CD4-positive, alpha-beta T cell treated with Interleukin-21 for 1 hour (primary cell): ENCODE measurements around the gene TNP1.

ENCODE experiments used
- DNase-seq: peaks from one replicate; pipeline ENCODE4 v3.0.0-alpha.2; 2020

The TNP1 gene, protein sequence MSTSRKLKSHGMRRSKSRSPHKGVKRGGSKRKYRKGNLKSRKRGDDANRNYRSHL

DNA sequence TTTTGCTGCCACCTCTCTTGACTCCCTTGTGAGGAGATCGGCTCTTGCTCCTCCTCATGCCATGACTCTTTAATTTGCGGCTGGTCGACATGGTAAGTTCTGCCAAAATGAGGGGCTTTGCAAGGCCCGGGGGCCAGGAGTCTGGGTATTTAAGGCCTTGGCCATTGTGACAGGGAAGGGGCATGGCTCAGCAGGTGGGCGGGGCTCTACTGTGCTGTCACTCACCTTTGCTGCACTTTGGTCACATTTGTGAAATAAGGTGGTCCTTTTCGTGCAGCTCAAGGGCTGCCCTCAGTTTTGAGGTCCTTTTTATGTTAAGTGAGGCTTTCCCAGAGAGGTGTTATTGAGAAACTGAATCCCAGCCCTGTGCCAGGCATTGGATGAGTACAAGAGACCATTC, at the start of gene TNP1:
Gene TNP1 (minus strand): TSS at position 121 of the 400 bp plus-strand sequence. CDS start 30 bp downstream, at position 91.
- no peak for DNase-seq

DNA sequence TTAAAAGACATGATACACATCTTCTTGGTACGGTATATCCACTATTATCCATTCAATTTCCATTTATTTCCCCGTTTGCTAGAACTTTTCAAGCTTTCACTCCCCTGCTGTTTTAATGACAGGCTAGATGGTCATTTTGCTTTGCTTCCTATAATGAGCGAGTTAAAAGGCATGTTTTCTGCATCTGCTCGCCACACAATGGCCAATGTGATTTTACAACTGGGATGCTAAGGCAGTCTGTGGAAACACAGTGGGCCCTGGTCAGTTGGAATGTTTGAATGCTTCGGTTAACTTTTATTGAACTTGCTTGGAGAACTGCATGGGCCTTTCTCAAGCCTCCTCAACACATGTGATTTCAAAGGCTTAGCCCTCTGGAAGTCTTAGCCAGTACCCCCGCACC, 48.4 kb upstream of the TNP1 start:
- no peak for DNase-seq

DNA sequence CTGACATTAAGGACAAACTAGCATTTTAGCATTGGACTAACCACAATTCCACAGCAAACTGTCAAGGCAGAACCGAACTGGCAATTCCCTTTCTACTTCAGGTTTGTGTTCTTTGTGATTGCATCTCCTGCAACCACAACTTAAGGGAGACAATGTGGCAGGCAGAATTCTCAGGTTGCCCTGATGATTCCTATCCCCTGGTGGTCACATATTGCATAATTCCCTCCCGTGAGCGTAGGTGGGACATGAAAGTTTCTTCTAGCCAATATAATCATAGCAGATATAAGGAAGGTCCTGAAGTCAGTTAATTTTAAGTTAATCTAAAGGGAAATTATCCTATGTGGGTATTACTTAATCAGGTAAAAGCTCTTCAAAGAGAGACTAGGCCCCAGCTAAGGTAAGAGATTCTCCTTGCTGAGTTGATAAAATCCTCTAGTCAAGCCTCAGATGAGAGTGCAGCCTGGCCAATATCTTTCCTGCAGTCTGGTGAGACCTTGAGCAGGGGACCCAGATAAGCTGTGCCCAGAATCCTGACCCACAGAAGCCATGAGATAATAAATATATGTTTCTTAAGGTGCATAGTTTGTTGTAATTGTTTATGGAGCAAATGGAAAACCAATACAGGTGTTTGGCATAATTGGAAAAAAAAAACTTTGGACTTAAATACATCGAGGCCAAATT, 45.9 kb upstream of the TNP1 start:
- no peak for DNase-seq

DNA sequence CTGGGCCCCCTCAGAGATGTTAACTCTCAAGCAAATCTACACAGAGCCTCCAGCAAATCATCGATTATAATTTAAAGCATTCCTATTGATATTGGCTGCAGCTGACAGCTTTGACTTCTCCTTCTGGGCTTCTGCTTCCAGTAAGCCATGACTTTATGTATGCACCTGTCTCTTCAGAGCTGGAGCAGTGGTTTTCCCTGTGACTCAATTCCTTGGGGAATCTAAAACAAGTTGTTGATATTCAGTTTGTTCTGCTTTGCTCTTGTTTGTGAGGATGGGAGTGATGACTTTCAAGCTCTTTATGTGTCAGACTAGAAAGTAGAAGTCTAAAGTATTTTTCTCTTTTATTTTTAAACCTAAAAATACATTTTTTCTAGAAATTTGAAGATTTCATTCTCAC, 45.1 kb upstream of the TNP1 start:
- DNase-seq = no peak

DNA sequence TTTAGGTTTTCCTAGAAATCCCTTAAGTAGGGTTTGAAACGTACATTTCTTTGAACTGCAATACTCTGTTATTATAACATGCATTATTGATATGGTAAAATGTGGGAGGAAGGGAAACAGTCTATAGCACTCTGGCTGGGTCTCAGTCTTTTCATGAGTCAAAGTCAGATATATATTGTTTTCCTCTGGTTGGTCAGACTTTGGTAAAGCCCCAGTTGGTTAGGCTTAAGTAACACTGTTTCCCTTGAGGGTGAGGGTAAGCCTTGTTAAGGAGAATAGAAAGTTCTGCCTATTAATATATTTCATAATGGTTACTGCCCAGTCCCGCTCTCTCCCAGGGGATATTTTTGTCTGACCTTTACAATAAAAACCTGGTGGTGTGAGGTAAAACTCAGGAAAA, 44.7 kb upstream of the TNP1 start:
- no peak for DNase-seq

DNA sequence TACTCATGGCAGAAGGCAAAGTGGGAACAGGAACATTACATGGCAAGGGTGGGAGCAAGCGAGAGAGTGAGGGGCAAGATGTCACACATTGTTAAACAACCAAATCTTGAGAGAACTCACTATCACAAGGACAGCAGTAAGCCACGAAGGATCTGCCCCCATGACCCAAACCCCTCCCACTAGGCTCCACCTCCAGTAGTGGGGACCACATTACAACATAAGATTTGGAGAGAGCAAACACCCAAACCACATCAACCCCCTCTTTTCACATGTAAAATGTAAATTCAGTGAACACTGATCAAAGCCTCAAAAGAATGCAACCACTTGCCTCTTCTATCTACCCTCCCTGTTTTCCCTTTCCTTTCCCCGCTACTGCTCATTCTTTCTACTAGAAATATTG, 43.6 kb upstream of the TNP1 start:
- no peak for DNase-seq

DNA sequence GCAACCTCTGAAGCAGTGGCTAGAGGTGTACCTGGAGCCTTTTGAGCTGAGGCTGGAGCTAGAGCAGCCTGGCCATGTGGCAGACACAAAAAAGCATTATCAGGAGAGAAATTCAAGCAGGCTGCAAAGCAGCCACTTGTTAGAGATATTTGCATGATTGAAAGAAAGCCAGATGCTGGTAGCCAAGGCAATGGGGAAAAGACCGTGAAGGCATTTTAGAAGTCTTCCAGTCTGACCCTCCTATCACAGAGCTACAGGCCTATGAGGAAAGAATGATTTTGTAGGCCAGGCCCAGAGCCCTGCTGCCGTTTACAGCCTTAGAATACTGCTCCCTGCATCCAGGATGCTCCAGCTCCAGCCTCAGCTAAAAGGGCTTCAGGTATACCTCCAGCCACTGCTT, 41.4 kb upstream of the TNP1 start:
- DNase-seq = no peak

DNA sequence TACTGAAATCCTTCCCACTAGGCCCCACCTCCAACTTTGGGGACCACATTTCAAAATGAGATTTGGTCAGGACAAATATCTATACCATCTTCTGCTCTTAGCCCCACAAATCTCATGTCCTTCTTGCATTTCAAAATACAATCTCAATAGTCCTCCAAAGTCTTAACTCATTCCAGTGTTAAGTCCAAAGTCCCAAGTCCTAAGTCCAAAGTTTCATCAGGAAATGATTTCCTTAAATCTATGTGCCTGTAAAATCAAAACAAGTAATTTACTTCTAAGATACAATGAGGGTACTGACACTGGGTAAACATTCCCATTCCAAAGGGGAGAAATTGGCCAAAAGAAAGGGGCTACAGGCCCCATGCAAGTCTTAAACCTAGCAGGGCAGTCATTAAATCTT, 40.5 kb upstream of the TNP1 start:
- no peak for DNase-seq

DNA sequence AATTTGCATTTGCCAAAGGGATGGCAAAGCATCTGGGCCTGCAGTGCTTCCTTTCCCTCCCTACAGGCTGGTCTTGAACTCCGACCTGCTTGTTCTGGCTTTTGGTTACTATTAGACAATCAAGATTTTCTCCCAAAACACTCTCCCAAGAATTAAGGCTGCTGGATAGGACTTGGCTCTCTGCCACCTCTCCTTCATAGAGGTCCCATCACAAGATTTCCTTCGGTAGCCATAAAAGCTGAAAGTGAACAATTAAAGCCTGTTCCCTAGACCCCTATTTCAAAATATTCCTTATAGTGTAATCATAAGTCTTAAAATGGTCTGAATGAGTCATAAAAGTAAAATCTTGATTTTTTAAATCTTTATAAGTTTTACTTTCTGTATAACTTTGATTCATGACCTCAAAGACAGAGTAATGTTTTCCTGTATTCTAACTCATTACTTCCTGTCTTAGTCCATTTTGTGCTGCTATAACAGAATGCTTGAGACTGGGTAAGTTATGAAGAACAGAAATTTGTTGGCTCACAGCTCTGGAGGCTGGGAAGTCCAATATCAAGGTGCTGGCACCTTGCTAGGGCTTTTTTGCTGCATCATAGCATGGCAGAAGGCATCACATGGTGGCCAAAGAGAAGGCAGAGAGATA, 37.8 kb upstream of the TNP1 start:
- no peak for DNase-seq

DNA sequence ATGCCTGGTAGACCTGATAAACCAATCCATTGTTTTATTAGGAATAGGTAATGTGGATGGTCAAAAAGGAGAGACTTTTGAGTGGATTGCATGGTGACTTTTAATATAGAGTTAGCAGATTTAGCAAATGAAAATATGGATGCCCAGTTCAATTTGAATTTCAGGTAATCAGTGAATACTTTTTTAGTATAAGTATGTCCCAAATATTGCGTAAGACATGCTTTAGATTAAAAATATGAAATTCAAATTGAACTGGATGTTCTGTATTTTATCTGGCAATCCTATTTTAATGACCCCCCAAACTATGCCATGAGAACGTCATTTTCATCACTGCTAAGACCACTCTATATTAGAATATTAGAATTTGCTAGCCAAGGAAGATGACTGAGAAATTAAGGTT, 30.3 kb upstream of the TNP1 start:
- DNase-seq = no peak

DNA sequence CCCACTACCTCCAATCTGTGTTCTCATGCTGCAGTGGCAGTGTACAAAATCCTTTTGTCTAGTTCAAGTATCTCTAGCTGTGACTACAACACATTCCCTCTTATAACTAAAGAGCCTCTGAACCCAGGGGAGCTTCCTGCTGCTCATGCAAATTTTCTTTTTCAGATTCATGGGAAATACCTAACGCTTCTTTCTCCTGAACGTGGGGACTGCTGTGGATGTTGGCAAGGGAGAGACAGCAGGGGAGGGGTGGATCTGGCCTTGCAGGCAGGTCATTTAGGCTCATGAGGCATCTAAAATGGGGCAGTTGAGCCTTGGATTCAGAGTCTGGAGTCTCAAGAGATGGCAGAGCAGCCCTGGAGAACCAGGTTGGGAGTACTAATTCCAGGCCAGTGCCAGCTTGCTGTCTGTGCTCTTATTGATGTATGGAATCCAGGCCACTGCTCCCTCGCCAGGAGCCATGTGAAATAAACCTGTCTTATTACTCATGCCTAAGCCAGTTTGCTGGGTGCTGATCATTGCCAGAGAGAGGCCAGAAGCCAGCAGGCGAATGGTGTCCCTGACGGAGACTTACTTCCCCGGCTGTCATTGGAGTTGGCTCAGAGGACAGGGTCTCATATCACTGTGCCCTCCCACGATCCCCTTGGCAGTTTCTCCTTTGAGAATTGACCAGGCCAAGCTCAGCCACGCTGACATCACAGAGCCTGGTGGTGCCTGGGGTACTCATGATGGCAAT, 29.2 kb upstream of the TNP1 start:
- no peak for DNase-seq

DNA sequence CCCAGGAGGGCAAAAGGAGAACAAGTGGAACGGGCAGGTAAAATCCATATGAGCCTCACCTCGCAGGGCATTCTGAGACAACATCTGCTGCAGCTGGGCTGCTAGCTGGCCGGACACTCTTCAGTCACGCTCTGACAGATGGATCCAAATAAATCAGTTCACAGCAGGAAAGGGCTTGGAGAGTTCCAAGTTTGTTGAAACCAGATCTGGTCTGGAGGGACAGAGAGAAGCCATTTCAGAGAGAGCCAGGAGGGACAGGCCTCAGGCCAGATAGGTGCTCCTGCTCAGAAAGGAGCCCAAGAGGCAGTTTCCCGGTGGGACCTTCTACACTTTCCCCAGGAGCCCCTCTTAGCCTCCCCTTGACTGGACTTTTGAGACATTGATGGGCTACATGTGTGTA, 28.2 kb upstream of the TNP1 start:
- DNase-seq = no peak

DNA sequence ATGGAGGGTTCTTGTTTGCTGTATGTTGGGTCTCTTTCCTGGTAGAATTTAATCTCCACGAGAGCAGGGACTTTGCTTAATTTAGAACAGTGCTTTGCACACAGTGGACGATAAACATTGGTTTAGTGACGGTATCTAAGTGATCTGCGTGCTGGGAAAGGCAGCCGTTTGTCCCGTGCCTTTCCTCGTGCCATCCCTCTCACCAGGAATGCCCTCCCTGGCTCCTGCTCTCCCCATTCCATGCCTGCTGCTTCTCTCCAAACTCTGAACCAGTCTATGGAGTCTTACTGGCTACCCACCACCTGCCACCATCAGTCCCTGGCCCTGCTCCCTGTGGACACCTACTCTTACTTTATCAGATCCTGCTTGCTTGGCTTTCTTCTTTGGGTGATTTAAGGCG, 27.3 kb upstream of the TNP1 start:
- no peak for DNase-seq

DNA sequence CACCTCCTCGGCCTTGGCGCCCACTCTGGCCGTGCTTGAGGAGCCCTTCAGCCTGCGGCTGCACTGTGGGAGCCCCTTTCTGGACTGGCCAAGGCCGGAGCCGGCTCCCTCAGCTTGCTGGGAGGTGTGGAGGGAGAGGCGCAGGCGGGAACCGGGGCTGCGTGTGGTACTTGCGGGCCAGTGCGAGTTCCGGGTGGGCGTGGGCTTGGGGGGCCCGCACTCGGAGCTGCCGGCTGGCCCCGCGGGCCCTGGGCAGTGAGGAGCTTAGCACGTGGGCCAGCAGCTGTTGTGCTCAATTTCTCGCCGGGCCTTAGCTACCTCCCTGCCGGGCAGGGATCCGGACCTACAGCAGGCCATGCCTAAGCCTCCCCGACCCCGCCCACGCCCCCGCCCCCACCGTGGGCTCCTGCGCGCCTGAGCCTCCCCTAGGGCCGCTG, 25.3 kb upstream of the TNP1 start:
- DNase-seq = no peak

DNA sequence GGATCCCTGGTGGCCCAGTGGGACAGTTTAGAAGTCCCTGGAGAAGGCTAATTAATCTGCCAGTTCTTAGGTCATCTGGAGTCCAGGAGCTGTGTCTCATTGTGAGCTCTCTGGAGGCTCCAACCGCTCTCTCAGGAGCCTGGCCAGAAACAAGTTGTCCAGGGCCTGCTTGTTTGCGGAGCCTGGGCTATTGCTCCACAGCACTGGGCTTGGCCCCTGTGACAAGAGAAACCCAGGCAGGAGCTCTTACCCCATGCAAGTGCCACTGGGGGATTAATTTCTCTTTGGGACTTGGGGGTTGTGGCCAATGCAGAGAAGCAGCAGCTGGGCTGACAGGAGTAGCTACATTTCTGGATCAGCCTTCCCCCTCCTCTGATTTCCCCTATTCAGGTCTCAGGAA, 24.5 kb upstream of the TNP1 start:
- no peak for DNase-seq

DNA sequence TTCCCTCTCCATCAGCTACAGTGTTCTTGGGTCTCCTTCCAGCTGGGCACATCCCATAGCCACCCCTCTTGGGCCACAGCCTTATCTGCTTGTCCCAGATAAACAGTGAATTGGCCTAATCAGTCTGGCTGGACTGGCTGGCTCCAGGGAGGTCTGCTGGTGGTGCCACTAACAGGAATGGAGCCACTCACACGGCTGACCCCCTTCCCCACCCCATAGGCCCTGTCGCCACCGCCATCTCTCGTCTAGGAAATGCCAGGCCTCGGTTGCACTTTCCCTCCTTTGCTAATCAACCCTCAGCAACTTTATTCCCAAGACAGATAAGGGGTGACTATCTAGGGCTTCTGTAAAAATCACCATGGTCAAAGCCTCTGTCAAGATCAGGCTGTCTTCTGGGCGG, 23.0 kb upstream of the TNP1 start:
- no peak for DNase-seq

DNA sequence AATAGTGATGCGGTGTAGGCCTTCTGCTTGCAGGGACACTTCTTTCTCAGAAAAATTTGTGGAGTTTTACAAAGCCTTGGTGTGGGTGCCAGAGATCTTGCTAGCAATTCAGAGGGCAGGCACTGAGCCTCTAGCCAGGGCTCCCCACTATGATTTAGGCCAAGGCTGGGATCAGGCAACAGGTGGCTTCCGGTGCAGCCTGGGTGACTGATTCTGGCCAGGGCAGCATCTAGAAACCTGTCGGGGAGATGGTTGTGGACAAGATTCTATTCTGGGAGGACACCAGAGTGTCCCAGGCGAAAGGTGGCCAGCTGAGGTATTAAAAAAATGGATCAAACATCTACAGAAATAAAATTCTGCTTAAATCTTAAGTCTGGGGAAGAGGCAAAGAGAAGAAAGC, 21.5 kb upstream of the TNP1 start:
- no peak for DNase-seq

DNA sequence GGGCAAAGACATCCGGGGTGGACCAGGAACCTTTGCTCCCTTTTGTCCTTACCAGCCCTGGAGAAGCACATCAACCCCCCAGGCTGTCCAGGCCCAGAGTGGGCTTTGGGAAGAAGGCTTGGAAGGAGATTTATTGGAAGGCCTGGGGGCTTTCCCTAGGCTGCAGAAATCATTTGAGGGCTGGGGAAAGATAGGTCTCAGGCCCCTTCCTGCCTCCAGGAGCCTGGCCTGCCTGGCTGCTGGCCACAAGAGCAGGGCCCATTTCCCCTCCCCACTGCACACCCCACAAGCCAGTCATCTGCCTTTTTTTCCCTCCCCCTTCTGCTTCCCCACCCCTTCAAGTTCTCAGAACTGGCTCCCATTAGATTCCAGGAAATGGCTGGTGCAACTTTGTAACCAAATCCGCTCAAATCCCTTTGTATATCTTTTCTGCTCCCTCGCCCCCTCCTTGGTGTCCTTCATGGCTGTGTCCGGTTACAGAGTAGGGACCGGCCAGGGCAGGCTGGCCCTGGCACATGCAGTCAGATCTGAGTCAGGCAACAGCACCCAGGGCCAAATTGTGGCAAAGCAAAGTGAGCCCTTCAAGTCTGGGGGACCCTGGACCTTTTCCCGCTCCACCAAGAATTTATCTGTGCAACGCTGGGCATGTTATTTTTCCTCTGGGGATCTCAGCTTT, 20.8 kb upstream of the TNP1 start:
- no peak for DNase-seq

DNA sequence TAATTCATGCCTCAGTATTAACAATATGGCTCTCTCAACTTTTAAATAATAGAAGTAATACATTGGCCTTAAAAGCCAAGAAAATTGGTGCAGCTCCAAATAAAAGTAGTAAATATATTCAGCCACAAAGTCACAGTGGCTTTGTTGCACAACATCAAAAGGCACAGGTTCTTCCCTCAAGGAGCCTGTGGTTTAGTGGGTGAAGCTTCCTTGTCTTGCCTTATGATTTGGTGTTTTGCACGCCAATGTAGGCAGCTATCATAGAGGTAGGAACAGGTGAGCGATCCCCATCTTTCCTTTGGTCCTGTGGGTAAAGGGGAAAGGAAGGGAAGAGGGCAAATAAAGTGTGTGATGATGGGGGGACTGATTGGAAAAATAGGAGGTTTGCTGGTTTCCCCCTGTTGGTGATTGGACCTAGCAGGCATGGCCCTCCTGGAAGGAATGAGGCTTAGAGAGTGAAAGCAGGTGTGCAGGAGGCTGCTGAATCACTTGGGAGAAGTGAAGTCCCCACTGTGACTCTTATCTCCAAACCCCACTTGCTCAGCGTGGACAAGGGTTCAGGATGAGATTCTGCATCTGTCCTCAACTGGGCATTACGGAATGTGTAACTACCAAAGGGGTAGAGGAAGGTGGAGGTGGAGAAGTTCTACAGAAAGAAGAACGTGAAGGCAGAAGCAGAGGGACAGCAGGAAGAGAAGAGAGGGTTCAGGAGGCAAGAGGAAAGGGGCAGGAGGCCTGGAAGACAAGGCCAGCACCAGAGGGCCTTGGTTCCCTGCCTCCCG, 20.1 kb upstream of the TNP1 start:
- no peak for DNase-seq

DNA sequence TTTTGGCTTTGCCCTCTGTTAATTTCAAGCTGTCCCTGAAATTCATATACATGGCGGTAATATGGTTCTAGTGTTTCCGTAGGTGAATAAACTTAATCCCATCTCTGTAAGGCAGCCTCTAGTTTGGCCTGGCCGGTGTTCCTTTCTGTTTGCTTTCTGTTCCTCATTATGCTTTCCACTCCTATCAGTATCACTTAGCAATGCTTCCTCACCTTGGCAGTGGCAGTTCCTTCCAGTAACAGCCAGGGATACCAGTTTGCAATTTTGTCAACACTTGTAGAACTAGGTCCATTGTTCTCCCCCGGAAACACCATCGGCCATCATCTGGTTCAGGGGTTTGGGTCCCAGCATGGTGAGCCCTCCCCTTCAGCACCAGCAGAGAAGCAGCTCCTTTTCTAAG, 18.2 kb upstream of the TNP1 start:
- no peak for DNase-seq

DNA sequence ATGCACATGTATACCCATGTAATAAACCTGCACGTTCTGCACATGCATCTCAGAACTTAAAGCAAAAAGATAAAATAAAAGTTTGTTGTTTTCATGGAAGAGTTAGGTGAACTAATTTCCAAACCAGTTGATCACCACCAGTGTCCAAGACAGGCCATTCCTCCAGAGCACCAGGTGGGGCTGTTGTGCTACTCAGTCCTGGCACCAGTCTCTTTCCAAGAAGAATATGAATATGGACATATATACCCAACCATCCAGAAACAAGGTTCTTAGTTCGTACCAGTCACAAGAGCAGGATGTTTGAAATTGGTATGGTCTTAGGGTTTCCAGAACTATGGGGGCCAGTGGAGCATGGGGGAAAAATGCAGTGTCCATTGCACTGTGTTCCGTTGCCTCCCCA, 17.2 kb upstream of the TNP1 start:
- DNase-seq = no peak

DNA sequence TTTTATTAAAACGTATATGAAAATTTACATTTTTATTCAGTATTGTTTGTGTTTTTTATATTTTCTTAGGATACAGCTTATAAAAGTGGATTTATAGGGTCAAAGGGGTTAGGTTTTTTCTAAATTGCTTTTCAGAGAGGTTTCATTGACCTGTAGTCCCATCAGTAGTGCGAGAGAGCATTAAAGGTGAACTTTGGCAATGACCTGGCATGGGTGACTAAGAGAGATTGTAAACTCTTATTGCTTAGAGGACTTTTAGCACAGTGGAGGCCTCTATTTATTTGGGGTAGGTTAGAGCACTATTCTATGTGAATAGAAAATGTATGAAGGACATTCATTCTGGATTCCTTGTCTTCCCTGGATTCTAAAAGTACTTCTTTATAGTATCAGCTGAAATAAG, 16.0 kb upstream of the TNP1 start:
- DNase-seq = no peak

DNA sequence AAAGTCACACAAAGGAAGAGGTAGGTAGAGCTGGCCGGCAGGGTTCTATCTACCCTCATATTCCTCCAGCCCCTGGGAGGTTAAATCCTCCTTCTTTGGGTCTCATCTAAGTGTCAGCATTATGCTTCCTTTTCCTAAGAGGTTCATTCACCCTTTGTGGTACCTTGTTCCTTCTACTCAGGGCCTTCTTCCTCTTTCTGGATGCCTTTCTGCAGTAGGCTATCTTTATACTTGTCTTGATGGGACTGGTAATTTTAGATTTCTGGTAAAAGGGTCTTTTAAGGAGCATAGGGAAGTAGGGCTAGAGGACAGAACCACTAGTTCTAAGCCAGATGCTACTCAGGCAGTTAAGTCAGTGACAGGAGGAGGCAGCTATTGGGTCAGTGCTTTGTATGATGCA, 13.7 kb upstream of the TNP1 start:
- DNase-seq = no peak
